Mucosa of rectum (tissue), 2 donors: ENCODE results near the gene PPP2R5B.

Experiments used
- H3K27ac ChIP-seq, 2 donors: one replicate each; pipeline ENCODE4 v1.7.0; 2013; ENCODE audit warnings: inconsistent platforms in 2 of 2, low read depth in 2 of 2, low read length in 2 of 2
- H3K27me3 ChIP-seq, 2 donors: one replicate each; pipeline ENCODE4 v1.7.0; 2013; ENCODE audit warnings: low read length in 2 of 2; ENCODE audit not compliant: control insufficient read depth in 2 of 2, insufficient read depth in 2 of 2
- H3K36me3 ChIP-seq, 2 donors: one replicate each; pipeline ENCODE4 v1.7.0; 2013; ENCODE audit warnings: low read length in 2 of 2; ENCODE audit not compliant: control insufficient read depth in 2 of 2, insufficient read depth in 2 of 2
- H3K4me1 ChIP-seq, 2 donors: one replicate each; pipeline ENCODE4 v1.7.0; 2013; ENCODE audit warnings: low read length in 2 of 2, mild to moderate bottlenecking in 1 of 2; ENCODE audit not compliant: control insufficient read depth in 2 of 2, insufficient read depth in 2 of 2
- H3K4me3 ChIP-seq, 2 donors: one replicate each; pipeline ENCODE4 v1.7.0; 2013; ENCODE audit warnings: low read length in 2 of 2
- H3K9ac ChIP-seq, 2 donors: one replicate each; pipeline ENCODE4 v1.7.0; 2013; ENCODE audit warnings: low read length in 2 of 2, low read depth in 1 of 2, mild to moderate bottlenecking in 1 of 2
- H3K9me3 ChIP-seq, 2 donors: one replicate each; pipeline ENCODE4 v1.7.0; 2013; ENCODE audit warnings: low read length in 2 of 2; ENCODE audit not compliant: control insufficient read depth in 2 of 2
- donor health status: healthy.
- donor health status: Normal muscosa, but diverticular disease.

Gene PPP2R5B

DNA sequence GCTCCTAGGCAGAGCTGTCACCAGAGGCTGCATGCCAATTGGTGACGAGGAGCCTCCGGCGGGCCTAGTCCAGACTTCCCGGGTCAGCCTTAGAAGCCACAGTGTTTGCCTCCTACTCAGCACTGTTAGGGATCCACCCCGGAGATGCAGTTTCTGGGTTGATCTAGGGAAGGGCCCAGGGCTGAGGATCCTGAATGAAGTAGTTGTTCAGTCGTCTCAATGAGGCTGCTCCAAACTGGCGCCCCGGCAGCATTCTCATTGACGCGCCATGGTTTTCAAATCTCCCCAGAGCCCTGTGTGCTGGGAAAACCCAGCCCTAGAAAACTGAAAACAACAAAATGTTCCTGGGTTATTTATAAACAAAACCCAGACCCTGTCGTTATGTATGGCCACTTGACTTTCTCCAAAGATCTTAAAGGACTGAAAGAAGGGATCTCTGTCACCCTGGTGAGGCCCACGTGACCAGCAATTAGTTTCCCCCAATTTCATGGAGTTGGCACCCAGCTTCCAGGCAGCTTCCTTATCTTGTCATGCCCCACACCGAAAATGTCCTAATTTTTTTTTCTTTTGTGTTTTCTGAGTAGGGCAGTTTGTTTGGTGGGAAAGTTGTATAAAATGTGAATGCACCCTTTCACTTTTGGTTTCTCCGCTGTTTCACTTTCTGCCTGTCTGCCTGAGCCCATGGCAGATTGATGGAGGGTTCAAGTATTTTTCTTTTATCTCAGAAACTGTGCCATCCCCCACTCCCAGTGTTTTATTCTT is 44.1 kb upstream of the PPP2R5B start:
- H3K36me3 ChIP-seq, result peaks cover 0 to 2% of the 10 kb centered on the region in 2 donors
- H3K4me1 ChIP-seq, result peaks cover 33 to 42% of the 10 kb centered on the region in 2 donors
- H3K9me3 ChIP-seq, result no peaks in the 10 kb centered on the region
- no peaks in the 10 kb centered on the region for H3K27me3 ChIP-seq
- no peak overlapping the region for H3K9ac ChIP-seq
- H3K27ac ChIP-seq, result peak overlapping the region; percentile 39 to 44
- no peak overlapping the region for H3K4me3 ChIP-seq

DNA sequence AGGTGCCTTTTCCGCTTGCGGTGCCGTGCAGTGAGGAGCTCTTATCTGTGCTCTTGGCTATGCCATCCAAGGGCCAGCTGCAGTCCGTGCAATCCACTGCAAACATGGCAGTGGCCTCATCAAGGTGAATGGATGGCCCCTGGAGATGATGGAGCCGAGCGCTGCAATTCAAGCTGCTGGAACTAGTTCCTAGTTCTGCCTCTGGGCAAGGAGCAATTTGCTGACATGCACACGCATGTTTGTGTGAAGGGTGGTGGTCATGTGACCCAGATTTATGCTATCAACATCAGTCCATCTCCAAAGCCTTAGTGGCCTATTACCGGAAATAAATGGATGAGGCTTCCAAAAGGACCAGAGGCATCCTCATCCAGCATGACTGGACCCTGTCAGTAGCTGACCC is 43.0 kb upstream of the PPP2R5B start:
- Histone ChIP-seq H3K9ac (no peak overlapping the region), H3K4me1 (peaks cover 25 to 33% of the 10 kb centered on the region in 2 donors), H3K36me3 (no peaks in the 10 kb centered on the region), H3K27me3 (no peaks in the 10 kb centered on the region), H3K27ac (no peak overlapping the region), H3K4me3 (no peak overlapping the region), H3K9me3 (no peaks in the 10 kb centered on the region)

GRCh38 chr11:64882243-64882642 is 42.2 kb upstream of the PPP2R5B start:
- no peak overlapping the region for H3K4me3 ChIP-seq
- no peak overlapping the region for H3K27ac ChIP-seq
- H3K4me1 ChIP-seq, result peaks cover 18 to 28% of the 10 kb centered on the region in 2 donors
- no peak overlapping the region for H3K9ac ChIP-seq
- H3K27me3 ChIP-seq, result no peaks in the 10 kb centered on the region
- H3K9me3 ChIP-seq, result no peaks in the 10 kb centered on the region
- H3K36me3 ChIP-seq, result no peaks in the 10 kb centered on the region

GRCh38 chr11:64883575-64883974 is 40.9 kb upstream of the PPP2R5B start:
- peaks cover 23 to 35% of the 10 kb centered on the region in 2 donors for H3K4me1 ChIP-seq
- H3K9me3 ChIP-seq, result no peaks in the 10 kb centered on the region
- no peaks in the 10 kb centered on the region for H3K27me3 ChIP-seq
- H3K9ac ChIP-seq, result no peak overlapping the region
- no peak overlapping the region for H3K4me3 ChIP-seq
- H3K27ac ChIP-seq, result no peak overlapping the region
- H3K36me3 ChIP-seq, result no peaks in the 10 kb centered on the region

- H3K9me3 ChIP-seq, result no peaks in the 10 kb centered on the region
- H3K4me3 ChIP-seq, result no peak overlapping the region
- no peak overlapping the region for H3K27ac ChIP-seq
- H3K27me3 ChIP-seq, result no peaks in the 10 kb centered on the region
- H3K36me3 ChIP-seq, result no peaks in the 10 kb centered on the region
- H3K4me1 ChIP-seq, result peaks cover 24 to 38% of the 10 kb centered on the region in 2 donors
- H3K9ac ChIP-seq, result no peak overlapping the region
These were observed 40.5 kb upstream of the PPP2R5B start for GRCh38 chr11:64884019-64884418.

DNA sequence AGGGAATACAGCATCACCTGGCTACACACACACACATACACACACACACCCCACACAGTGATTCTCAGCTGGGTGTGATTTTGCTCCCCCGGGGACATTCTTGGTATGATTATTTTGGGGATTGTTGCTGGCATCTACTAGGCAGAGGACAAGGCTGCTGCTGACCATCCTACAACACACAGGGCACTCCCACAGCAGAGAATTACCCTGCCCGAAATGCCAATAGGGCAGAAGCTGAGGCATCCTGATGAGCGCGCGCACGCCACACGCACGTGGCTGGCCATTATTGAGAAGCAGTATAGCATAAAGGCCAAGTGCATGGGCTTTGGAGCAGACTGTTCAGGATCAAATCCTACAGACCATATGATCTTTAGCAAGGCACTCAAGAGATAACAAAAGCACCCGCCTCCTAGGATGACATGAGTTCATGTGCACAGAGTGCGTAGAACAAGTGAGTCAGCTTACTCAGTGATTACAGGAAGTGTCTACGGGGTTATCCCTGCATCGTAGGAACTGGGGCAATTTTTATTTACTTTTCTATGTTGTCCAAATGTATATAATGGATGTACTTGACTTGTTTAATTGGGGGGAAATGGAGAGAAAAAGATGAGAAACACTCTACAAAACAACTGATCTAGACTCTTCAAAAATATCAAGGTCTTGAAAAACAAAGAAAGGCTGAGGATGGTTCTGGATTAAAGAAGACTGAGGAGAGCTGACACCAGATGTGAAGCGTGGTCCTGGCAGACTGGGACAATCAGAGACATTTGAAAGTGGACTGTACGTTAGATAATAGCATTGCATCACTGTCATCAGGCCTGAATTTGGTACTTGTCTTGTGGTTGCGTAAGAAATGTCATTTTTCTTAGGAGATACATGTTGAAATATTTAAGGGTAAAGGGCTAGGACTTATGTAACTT is 38.9 kb upstream of the PPP2R5B start:
- no peaks in the 10 kb centered on the region for H3K9me3 ChIP-seq
- H3K27ac ChIP-seq, result peak overlapping the region; percentile 50 to 61
- peak overlapping the region in 1 of 2 donors; percentile 21 for H3K9ac ChIP-seq
- no peaks in the 10 kb centered on the region for H3K27me3 ChIP-seq
- H3K4me3 ChIP-seq, result no peak overlapping the region
- H3K4me1 ChIP-seq, result peaks cover 19 to 40% of the 10 kb centered on the region in 2 donors
- H3K36me3 ChIP-seq, result peaks cover 4 to 6% of the 10 kb centered on the region in 2 donors

GRCh38 chr11:64887234-64887756 is 37.2 kb upstream of the PPP2R5B start:
- Histone ChIP-seq H3K9me3 (no peaks in the 10 kb centered on the region), H3K36me3 (peaks cover 17% of the 10 kb centered on the region in 2 donors), H3K9ac (peak overlapping the region; percentile 47 to 50), H3K27me3 (no peaks in the 10 kb centered on the region), H3K4me1 (peaks cover 19 to 39% of the 10 kb centered on the region in 2 donors), H3K4me3 (peak overlapping the region; percentile 42 to 48), H3K27ac (peak overlapping the region; percentile 95 to 99)

DNA sequence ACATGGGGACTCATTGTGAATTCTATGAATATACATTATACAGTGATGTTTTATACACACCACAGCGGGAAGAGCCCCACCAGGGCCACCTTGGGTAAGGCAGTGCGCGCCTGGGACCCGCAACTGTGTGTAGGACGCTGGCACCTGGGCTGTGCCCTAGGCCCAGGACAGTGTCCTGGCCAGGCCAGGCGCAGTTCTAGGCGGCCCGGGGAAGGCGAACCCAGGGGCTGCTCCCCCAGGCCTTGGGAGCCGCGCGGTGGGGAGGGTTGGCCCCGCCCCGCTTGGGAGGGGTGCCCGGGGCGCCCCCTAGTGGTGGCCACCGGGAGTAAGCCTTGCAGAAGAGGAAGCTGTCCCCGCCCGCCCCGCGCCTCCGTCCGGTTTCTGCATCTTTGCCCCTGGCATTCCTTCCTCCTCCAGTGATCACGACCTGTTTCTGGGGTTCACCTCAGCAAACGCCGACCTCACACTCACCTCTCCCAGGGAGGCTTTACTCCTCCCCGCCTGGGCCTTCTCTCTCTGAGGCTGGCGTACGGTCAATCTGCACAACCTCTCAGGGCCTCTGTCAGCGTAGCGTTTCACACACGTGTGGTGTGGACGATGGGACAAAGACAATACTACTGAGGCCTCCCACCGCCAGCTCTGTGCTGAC is 36.6 kb upstream of the PPP2R5B start:
- Histone ChIP-seq H3K27me3 (no peaks in the 10 kb centered on the region), H3K36me3 (peaks cover 19 to 21% of the 10 kb centered on the region in 2 donors), H3K4me3 (peak overlapping the region; percentile 42 to 60), H3K4me1 (peaks cover 19 to 39% of the 10 kb centered on the region in 2 donors), H3K9me3 (no peaks in the 10 kb centered on the region), H3K27ac (peak overlapping the region; percentile 95 to 99), H3K9ac (peak overlapping the region; percentile 50 to 74)

DNA sequence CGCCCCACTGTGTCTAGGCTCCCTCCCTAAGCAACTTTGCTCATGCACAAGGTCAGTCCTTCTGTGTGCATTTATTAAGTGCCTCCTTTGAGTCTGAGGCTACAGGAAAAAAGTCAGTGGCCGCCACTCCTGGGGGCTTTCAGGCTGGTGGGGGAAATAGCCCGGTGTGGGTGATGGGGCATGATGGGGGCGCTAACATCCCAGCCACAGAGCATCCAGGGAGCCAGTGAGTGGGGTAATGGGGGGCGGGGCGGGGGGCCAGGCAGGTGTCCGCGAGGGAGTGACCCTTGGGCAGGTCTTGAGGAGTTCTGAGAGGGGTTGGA is 36.1 kb upstream of the PPP2R5B start:
- peak overlapping the region; percentile 36 to 98 for H3K9ac ChIP-seq
- peak overlapping the region; percentile 95 to 99 for H3K27ac ChIP-seq
- H3K36me3 ChIP-seq, result peaks cover 19 to 21% of the 10 kb centered on the region in 2 donors
- H3K4me3 ChIP-seq, result peak overlapping the region; percentile 42 to 60
- no peaks in the 10 kb centered on the region for H3K9me3 ChIP-seq
- H3K27me3 ChIP-seq, result no peaks in the 10 kb centered on the region
- peaks cover 21 to 39% of the 10 kb centered on the region in 2 donors for H3K4me1 ChIP-seq
